Epithelial cell of proximal tubule (primary cell): ENCODE data around the gene HBP1. TPM values are rescaled to one million over a fixed set of nuclear protein-coding genes. Genes with fewer than 3 reads are reported as not detected.

Experiments
- DNase-seq: peaks from one replicate; pipeline ENCODE4 v3.0.0-alpha.2; 2011; ENCODE audit warnings: low read depth
- H3K4me3 ChIP-seq: 2 replicates; pipeline ENCODE4 v1.5.1; 2011; ENCODE audit warnings: low read depth, mild to moderate bottlenecking, low read length
- CTCF ChIP-seq: conservative IDR thresholded peaks from 2 replicates; pipeline ENCODE4 v1.5.1; 2012; ENCODE audit warnings: low read depth, mild to moderate bottlenecking, low read length
- total RNA-seq: library from RNA; depleted of rRNA; stranded (reverse); fragments of >200 nt; gene quantifications from 2 replicates; pipeline ENCODE4 v1.2.3, GENCODE V29; 2015

HBP1 gene
- total RNA-seq, 1 donor from 2014 or later, result 34.4 TPM

- no peak for TF ChIP-seq CTCF
These were observed 16.9 kb downstream of the HBP1 start for GRCh38 chr7:107185716-107186115.

GRCh38 chr7:107186240-107186639 is 17.4 kb downstream of the HBP1 start:
- H3K4me3 ChIP-seq, result no peak overlapping the region
- no peak for TF ChIP-seq CTCF
- no peak for DNase-seq

More at GRCh38 chr7:107185716-107186115, 16.9 kb downstream of the HBP1 start:
- no peak overlapping the region for H3K4me3 ChIP-seq
- DNase-seq, result no peak

- H3K4me3 ChIP-seq, result no peak overlapping the region
- no peak for DNase-seq
- TF ChIP-seq CTCF, result no peak
These were observed 19.0 kb downstream of the HBP1 start for GRCh38 chr7:107187774-107188173.

- TF ChIP-seq CTCF, result no peak
- no peak for DNase-seq
- H3K4me3 ChIP-seq, result no peak overlapping the region
These were observed 21.3 kb downstream of the HBP1 start for GRCh38 chr7:107190090-107190489.

GRCh38 chr7:107194052-107194451 is 25.2 kb downstream of the HBP1 start:
- no peak for DNase-seq
- no peak for TF ChIP-seq CTCF
- H3K4me3 ChIP-seq, result no peak overlapping the region

GRCh38 chr7:107196834-107197610 is 28.2 kb downstream of the HBP1 start:
- H3K4me3 ChIP-seq, result no peak overlapping the region
- no peak for TF ChIP-seq CTCF
- no peak for DNase-seq
